Measurements from ENCODE around the gene SLC16A10. TPM values are rescaled to one million over a fixed set of nuclear protein-coding genes. Genes with fewer than 3 reads are reported as not detected.

Gene SLC16A10, protein sequence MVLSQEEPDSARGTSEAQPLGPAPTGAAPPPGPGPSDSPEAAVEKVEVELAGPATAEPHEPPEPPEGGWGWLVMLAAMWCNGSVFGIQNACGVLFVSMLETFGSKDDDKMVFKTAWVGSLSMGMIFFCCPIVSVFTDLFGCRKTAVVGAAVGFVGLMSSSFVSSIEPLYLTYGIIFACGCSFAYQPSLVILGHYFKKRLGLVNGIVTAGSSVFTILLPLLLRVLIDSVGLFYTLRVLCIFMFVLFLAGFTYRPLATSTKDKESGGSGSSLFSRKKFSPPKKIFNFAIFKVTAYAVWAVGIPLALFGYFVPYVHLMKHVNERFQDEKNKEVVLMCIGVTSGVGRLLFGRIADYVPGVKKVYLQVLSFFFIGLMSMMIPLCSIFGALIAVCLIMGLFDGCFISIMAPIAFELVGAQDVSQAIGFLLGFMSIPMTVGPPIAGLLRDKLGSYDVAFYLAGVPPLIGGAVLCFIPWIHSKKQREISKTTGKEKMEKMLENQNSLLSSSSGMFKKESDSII
- not detected in 2 replicates for total RNA-seq (ENCODE audit: low replicate concordance)

DNA sequence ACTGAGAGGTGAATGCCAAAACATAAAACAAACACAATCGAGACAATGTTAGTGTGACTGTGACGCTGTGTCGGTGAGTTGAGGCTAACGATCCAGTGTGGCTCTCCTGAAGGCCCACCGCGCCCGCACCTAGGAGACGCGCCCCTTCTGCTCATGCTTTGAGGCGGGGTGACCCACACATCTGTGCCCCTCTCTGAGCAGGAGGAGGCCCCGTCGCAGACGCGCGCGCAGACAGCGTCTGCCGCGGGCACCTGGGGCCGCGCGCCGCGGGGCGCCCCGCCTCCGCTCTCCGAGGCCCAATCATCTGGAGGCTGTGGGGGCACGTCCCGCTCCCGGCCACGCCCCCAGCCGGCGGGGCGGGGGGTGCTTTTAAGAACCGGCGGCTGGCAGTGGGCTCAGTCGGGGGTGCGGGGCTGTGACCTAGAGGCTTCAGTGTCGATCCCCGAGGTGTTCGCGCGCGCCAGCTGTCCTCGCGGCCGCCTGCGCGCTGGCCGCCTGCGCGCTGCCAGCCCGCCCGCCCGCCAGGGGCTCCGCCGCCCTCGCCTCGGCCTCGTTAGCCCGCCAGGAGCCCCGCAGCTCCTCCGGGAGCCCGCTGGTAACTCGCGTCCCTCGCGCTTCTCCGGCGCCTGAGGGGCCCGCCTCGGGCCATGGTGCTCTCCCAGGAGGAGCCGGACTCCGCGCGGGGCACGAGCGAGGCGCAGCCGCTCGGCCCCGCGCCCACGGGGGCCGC is at the start of gene SLC16A10:
Gene SLC16A10, plus strand, starts transcription at position 398 of the 730 bp plus-strand sequence. Its CDS starts 250 bp downstream, at position 648.

Other genes starting within 250 kb of the SLC16A10 start
- gene AMD1, start 212.7 kb upstream of the SLC16A10 start, total RNA-seq (ENCODE audit: low replicate concordance) = 13.2 and 37.4 TPM in 2 replicates
- gene GTF3C6, start 128.8 kb upstream of the SLC16A10 start, total RNA-seq (ENCODE audit: low replicate concordance) = 32.1 and 52.0 TPM in 2 replicates
- gene RPF2, start 105.5 kb upstream of the SLC16A10 start, total RNA-seq (ENCODE audit: low replicate concordance) = 11.5 and 14.3 TPM in 2 replicates